DMS79 treated with DMSO at 0.1 percent for 48 hours (cell line): ENCODE data around the gene CNPPD1.

ENCODE experiments used
- DNase-seq: peaks from one replicate; lab custom pipeline; 2025; lab: John Stamatoyannopoulos, UW

Gene CNPPD1

GRCh38 chr2:219122202-219122980, 54.3 kb downstream of the CNPPD1 start:
- no peak for DNase-seq
